GM23338 (cell line): ENCODE data around the gene GDF11. TPM values are rescaled to one million over a fixed set of nuclear protein-coding genes. Genes with fewer than 3 reads are reported as not detected.

ENCODE experiments used
- ATAC-seq: fragments of 200-7000 bp; cut with Tn5 transposase; 3 replicates; pipeline ENCODE4 v1.9.1; 2020
- DNase-seq: peaks from one replicate; pipeline ENCODE4 v3.0.0-alpha.2; 2015; ENCODE audit warnings: low spot score
- H2AFZ ChIP-seq: fragments of 200-600 bp; sonication (generic); 2 replicates; pipeline ENCODE4 v1.8.0; 2016; ENCODE audit warnings: antibody characterized with exemption, mild to moderate bottlenecking, moderate library complexity
- H3F3A ChIP-seq: fragments of 200-600 bp; sonication (generic); replicated peaks from 2 replicates; pipeline ENCODE4 v1.8.0; 2017; ENCODE audit warnings: antibody characterized with exemption, mixed run types, low read depth
- H3K27ac ChIP-seq: fragments of 200-600 bp; sonication (generic); 2 replicates; pipeline ENCODE4 v1.6.1; 2016; ENCODE audit warnings: low read depth
- H3K27me3 ChIP-seq: fragments of 200-600 bp; sonication (generic); 2 replicates; pipeline ENCODE4 v1.8.0; 2016; ENCODE audit warnings: mild to moderate bottlenecking, mixed run types, moderate library complexity; ENCODE audit not compliant: insufficient read depth
- H3K36me3 ChIP-seq: fragments of 200-600 bp; sonication (generic); 2 replicates; pipeline ENCODE4 v1.8.0; 2016; ENCODE audit warnings: mild to moderate bottlenecking; ENCODE audit not compliant: insufficient read depth
- H3K4me1 ChIP-seq: fragments of 200-600 bp; sonication (generic); 2 replicates; pipeline ENCODE4 v1.8.0; 2016; ENCODE audit warnings: mild to moderate bottlenecking, moderate library complexity; ENCODE audit not compliant: insufficient read depth
- H3K4me2 ChIP-seq: fragments of 200-600 bp; sonication (generic); 2 replicates; pipeline ENCODE4 v1.7.1; 2017; ENCODE audit warnings: mixed run types
- H3K4me3 ChIP-seq: fragments of 200-600 bp; sonication (generic); 2 replicates; pipeline ENCODE4 v1.6.1; 2016; ENCODE audit warnings: mixed run types
- H3K79me2 ChIP-seq: fragments of 200-600 bp; sonication (generic); replicated peaks from 2 replicates; pipeline ENCODE4 v1.8.0; 2017; ENCODE audit warnings: mild to moderate bottlenecking; ENCODE audit not compliant: insufficient read depth
- H3K9me2 ChIP-seq: fragments of 200-600 bp; sonication (generic); 2 replicates; pipeline ENCODE4 v1.8.0; 2017; ENCODE audit not compliant: insufficient read depth
- H4K20me1 ChIP-seq: fragments of 200-600 bp; sonication (generic); replicated peaks from 2 replicates; pipeline ENCODE4 v1.8.0; 2017; ENCODE audit warnings: mild to moderate bottlenecking; ENCODE audit not compliant: insufficient read depth
- H3K27ac Mint-ChIP-seq: 2 replicates; pipeline ENCODE4 v1.8.0; 2020; ENCODE audit warnings: inconsistent platforms, mild to moderate bottlenecking, moderate library complexity, mixed read lengths
- H3K27me3 Mint-ChIP-seq: 3 replicates; pipeline ENCODE4 v1.8.0; 2022; ENCODE audit warnings: low read depth, mild to moderate bottlenecking, moderate library complexity, mixed read lengths, inconsistent platforms; ENCODE audit not compliant: insufficient read depth, poor library complexity
- H3K36me3 Mint-ChIP-seq: 3 replicates; pipeline ENCODE4 v1.8.0; 2021; ENCODE audit warnings: low read depth, mild to moderate bottlenecking, inconsistent platforms, moderate library complexity, mixed read lengths
- H3K4me1 Mint-ChIP-seq: 3 replicates; pipeline ENCODE4 v1.8.0; 2020; ENCODE audit warnings: mild to moderate bottlenecking, inconsistent platforms, mixed read lengths
- H3K4me3 Mint-ChIP-seq: 3 replicates; pipeline ENCODE4 v1.8.0; 2021; ENCODE audit warnings: moderate library complexity, mild to moderate bottlenecking, inconsistent platforms, mixed read lengths
- H3K9me3 Mint-ChIP-seq: 3 replicates; pipeline ENCODE4 v1.8.0; 2020; ENCODE audit warnings: moderate library complexity, mild to moderate bottlenecking, inconsistent platforms, mixed read lengths
- CREB1 ChIP-seq: fragments of 250-450 bp; sonication (Bioruptor Pico); IDR thresholded peaks from 2 replicates; pipeline ENCODE4 v1.5.0; 2020; ENCODE audit warnings: low read depth, mild to moderate bottlenecking, moderate library complexity
- EZH2 ChIP-seq: fragments of 200-600 bp; sonication (generic); IDR thresholded peaks from one replicate; pipeline ENCODE4 v1.8.0; 2017; ENCODE audit warnings: antibody characterized with exemption, mild to moderate bottlenecking, low read depth; ENCODE audit not compliant: unreplicated experiment
- JUNB ChIP-seq: IDR thresholded peaks from one replicate; pipeline ENCODE4 v1.6.1; 2016; ENCODE audit warnings: antibody characterized with exemption; ENCODE audit not compliant: unreplicated experiment
- NANOG ChIP-seq: IDR thresholded peaks from 2 replicates; pipeline ENCODE4 v1.6.1; 2016; ENCODE audit warnings: antibody characterized with exemption, borderline replicate concordance
- POLR2AphosphoS5 ChIP-seq: IDR thresholded peaks from 2 replicates; pipeline ENCODE4 v1.6.1; 2016; ENCODE audit warnings: antibody characterized with exemption, low read depth
- REST ChIP-seq: IDR thresholded peaks from one replicate; pipeline ENCODE4 v1.6.1; 2018; ENCODE audit warnings: antibody characterized with exemption; ENCODE audit not compliant: unreplicated experiment
- polyA plus RNA-seq: library from polyadenylated mRNA; unstranded; fragments of >200 nt; fragmentation: Nextera tagmentation; extraction: Ambion mirVana; gene quantifications from 2 replicates; pipeline ENCODE4 v1.2.1, GENCODE V29; 2016
- total RNA-seq: library from RNA; depleted of rRNA; stranded (reverse); fragments of >200 nt; shearing (Covaris generic); gene quantifications from 2 replicates; pipeline ENCODE4 v1.2.3, GENCODE V29; 2014

The GDF11 gene
- total and polyA plus RNA-seq, 2 experiments from 2014 or later = 3.7 to 12.5 TPM

DNA sequence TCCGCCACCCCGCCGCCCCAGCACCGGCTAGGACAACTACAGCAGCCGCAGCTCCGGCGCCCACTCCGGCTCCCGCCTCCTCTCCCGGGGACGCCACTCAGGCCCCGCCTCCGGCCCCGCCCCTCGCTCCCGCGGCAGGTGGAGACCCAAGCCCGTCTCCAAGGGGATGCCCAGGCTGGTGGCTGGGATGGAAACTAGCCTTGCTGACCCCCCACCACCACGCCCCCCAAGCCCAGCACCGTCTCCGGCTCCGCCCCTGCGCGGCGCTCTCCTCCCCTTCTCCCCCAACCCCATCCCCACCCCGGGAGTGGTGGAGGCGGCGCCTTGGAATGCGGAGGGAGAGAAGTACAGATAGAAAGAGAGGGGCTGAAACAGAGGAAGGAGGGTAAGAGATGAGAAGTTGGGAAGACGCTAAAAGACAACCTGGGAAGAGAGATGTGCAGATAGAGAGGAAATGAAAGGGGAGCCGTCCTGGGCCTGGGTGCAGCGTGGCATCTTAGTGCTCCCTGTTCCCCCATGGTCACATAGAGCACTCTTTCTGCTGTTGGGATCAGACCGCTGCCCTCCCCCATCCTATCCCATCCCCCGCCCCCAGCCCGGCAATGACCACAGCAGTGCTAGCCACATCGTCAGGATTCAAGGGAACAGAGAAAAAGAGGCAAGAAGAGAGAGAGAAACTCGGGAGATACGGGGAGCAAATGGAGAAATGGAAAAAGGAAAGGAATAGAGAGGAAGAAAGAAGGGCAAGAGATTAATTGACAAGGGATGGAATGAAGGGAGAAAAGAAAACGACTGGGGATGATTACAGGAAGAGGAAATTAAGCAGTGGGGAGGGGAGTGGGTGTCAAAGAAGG, 34.9 kb upstream of the GDF11 start, which contains the start of gene ITGA7:
Gene ITGA7 (minus strand): TSS at position 64 of the 854 bp plus-strand sequence. CDS start 222 bp downstream, outside the sequence.
- Mint-ChIP-seq H3K4me1 (peaks cover 38% of the 10 kb centered on the region), H3K27ac (peak within 1 kb of the TSS; percentile 87)

GRCh38 chr12:55708695-55709233, 34.2 kb upstream of the GDF11 start:
- H3K79me2 ChIP-seq = peaks cover 28% of the 10 kb centered on the region
- H3K4me3 ChIP-seq = peak overlapping the region; percentile 97
- H3K4me1 Mint-ChIP-seq = peaks cover 38% of the 10 kb centered on the region
- peak overlapping the region; percentile 77 for H3K4me2 ChIP-seq
- H2AFZ ChIP-seq = peak overlapping the region; percentile 95; the same call in 1 of the 2 replicates
- H3K27me3 Mint-ChIP-seq = peaks cover 20% of the 10 kb centered on the region
- DNase-seq (no peak), ATAC-seq (no peak)
- H3K27ac ChIP-seq = 0 out of 2 replicates have a peak overlapping the region, but pooled peaks have one; percentile 57
- no peak for TF ChIP-seq REST
- TF ChIP-seq NANOG = no peak
- no peak for TF ChIP-seq JUNB
- TF ChIP-seq EZH2 = no peak
- TF ChIP-seq CREB1 (CRISPR knock-in tag) = no peak
- H3K27ac Mint-ChIP-seq = peak overlapping the region; percentile 87
- H3K4me3 Mint-ChIP-seq = peak overlapping the region; percentile 88
- H3K36me3 Mint-ChIP-seq = no peaks in the 10 kb centered on the region
- H3K9me2 ChIP-seq = no peaks in the 10 kb centered on the region
- H3K9me3 Mint-ChIP-seq = no peaks in the 10 kb centered on the region
- no peaks in the 10 kb centered on the region for H3K36me3 ChIP-seq
- H4K20me1 ChIP-seq = peaks cover 3% of the 10 kb centered on the region; the same call in 1 of the 2 replicates
- peaks cover 7% of the 10 kb centered on the region; the same call in 1 of the 2 replicates for H3F3A ChIP-seq
- H3K27me3 ChIP-seq = peaks cover 16% of the 10 kb centered on the region; the same call in 1 of the 2 replicates
- peaks cover 26% of the 10 kb centered on the region for H3K4me1 ChIP-seq

More for the DNA sequence above, 34.9 kb upstream of the GDF11 start, which contains the start of gene ITGA7:
- TF ChIP-seq CREB1 (CRISPR knock-in tag) = no peak
- TF ChIP-seq POLR2AphosphoS5 = peak; percentile 60; the same call in 1 of the 2 replicates
- Histone ChIP-seq H3K27ac (peak within 1 kb of the TSS; percentile 57; the same call in 1 of the 2 replicates), H3K4me1 (peaks cover 26% of the 10 kb centered on the region), H2AFZ (peak within 1 kb of the TSS; percentile 95), H3K9me2 (no peaks in the 10 kb centered on the region), H3K4me3 (peak within 1 kb of the TSS; percentile 97), H3K4me2 (peak within 1 kb of the TSS; percentile 98), H3K36me3 (no peaks in the 10 kb centered on the region), H3K79me2 (peaks cover 28% of the 10 kb centered on the region), H4K20me1 (peaks cover 3% of the 10 kb centered on the region; the same call in 1 of the 2 replicates), H3K27me3 (peaks cover 16% of the 10 kb centered on the region; the same call in 1 of the 2 replicates), H3F3A (peaks cover 7% of the 10 kb centered on the region; the same call in 1 of the 2 replicates)
- H3K27me3 Mint-ChIP-seq = peaks cover 20% of the 10 kb centered on the region
- H3K36me3 Mint-ChIP-seq = no peaks in the 10 kb centered on the region
- peak; percentile 85 for ATAC-seq
- no peaks in the 10 kb centered on the region for H3K9me3 Mint-ChIP-seq
- peak; percentile 97 for DNase-seq
- H3K4me3 Mint-ChIP-seq = peak within 1 kb of the TSS; percentile 88
